Measurements from ENCODE around the gene CAPRIN2.

Gene CAPRIN2

DNA sequence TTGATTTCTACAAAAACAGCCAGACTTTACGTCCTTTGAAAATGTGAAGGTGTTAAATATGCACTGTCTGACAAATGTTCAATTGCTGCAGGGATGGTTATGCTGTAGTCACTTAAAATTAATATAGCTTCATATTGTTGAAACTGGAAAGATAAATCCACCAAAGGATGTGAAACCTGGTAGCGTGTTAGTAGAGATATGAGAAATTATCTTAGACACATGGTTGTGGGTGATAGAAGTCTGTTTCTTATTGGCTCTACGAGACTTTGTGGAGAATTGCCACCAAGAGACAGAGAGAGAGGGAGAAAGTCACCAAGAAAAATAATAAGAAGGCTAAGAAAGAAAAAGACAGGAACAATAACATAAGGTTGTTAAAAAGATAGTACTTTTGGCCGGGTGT lies 2.6 kb upstream of the CAPRIN2 start:
- DNase-seq: no peak

DNA sequence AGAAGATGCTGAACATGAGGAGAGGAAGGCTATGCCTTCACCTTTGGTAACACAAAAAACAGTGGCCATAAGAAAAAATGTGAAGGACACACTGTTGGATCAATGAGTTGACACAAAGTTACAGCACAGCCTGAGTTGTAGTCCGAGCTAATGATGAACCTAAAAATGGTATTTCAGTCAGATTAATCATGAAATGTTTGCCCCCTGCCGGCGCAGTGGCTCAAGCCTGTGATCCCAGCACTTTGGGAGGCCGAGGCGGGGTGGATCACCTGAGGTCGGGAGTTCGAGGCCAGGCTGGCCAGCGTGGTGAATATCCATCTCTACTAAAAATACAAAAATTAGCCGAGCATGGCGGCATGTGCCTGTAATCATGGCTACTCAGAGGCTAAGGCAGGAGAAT lies 1.3 kb upstream of the CAPRIN2 start:
- no peak for DNase-seq

DNA sequence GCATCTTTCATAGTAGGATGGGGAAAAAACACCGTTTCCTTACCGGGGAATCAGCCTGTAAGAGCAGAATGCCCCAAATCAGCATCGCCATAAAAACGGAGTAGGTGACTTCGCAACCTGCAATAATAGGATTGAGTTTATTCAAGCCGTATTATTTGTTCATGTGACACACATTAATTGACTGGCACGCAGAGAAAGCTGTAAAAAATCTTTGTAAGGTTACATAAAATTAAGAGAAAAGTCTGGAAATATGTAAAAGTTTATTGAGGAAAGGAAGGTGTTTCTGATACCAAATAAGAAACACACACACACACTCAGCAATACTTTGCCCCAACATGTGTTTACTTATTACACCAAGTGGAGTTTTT lies 628 bp upstream of the CAPRIN2 start:
- DNase-seq: no peak

DNA sequence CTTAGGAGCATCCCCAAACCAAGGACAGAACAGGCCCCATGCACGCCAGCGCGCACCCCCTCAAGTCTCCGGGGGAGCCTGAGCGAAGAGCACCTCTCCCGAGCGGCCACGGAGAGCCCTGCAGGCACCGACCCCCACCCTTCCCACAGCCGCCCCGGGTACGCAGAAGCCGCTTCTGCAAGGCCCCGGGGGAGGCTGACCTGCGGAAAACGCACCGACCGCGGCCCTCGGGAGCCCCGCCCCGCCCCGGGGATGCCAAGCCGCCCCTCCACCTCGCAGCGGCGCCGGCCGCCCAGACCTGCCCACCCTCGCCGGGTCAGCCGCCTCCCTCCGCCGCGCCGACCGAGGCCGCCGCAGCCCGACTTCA lies 385 bp downstream of the CAPRIN2 start:
- no peak for DNase-seq

DNA sequence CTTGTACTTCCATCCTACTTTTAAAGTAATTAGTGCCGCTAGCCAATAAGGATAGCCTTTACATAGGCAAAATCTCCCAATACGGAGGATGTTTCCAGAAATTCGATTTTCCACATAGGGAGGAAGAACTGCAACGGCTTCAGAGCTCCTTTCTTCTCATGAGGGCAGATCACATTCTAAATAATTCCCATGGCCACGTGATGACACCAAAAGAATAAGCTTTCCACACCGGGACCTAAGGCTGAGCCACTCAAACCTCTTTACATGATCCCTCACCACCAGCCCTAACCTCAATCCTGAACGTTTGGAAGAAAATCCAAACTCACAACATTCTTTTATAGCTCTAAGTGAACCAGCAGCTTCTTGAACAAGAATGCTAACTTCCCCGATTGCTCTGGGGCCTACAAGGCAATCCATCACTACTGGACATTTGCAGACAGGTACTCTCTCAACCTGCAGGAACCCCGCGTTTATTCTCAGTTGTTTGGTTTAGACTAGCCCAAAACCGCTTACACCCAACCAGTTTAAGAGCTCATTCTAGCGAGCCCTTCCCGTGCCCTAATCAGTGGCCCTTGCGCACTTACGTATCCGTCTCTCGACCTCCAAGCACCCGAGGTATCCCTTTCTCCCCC lies 884 bp downstream of the CAPRIN2 start:
- DNase-seq: peak; percentile 10

DNA sequence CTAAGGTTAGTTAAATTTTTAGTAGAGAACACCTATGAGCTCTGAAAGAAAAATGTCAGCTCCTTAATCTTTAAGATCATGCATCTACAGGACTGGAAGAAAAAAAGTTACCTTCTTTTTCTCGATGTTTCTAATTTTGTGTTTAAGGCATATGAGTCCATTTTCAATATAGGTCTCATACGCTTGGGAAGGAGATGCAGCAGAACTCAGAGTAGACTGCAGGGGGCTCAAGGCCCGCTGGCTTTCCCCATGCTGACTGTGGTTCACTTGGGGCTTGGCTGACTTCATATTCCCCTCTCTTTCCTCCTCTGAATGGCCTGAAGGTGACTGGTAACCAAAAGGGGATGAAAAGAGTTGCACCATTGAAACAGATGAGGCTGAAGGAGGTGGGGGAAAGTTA lies 1.5 kb downstream of the CAPRIN2 start:
- DNase-seq: peak; percentile 17

DNA sequence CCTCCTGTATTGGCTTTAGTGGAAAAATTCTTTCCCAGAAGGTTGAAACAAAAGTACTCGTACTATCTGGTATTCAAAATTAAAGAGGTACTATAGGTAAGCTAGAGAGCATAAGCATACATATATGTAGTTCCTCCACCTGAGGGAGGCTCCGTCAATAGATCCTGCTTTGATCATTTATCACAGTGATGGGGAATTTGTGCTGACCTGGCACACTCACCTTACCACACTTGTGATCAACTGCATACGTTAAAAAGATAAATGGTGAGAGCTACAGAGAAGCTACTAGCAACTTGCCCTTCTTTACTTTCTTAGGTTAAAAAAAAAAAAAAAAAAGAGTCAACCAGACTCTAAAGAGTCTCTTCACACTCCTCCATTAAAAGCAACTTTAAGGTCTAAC lies 2.5 kb downstream of the CAPRIN2 start:
- no peak for DNase-seq

DNA sequence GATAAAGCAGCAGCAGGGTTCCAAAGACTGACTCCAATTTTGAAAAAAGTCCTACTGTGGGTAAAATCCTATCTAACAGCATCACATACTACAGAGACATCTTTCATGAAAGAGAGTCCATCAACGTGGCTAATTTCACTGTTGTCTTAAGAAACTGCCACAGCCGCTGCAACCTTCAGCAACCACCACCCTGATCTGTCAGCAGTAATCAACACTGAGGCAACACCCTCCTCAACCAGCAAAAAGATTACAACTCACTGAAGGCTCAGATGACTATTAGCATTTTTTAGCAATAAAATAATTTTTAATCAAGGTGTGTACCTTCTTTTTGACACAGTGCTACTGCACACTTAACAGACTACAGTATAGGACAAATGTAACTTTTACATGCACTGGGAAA lies 6.6 kb downstream of the CAPRIN2 start:
- no peak for DNase-seq

DNA sequence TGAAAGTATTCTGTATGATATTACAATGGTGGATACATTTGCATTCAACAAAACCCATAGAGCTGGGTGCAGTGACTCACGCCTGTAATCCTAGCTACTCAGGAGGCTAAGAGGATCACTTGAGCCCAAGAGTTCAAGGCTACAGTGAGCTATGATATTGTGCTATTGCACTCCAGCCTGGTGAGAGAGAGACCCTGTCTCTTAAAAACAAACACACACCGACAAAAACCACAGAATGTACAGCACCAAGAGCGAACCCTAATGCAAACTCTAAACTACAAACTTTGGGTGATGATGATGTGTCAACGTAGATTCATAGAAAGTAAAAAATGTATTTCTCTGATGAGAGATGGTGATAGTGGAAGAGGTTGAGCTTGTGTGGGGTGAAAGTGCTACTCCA lies 8.6 kb downstream of the CAPRIN2 start:
- DNase-seq: no peak

DNA sequence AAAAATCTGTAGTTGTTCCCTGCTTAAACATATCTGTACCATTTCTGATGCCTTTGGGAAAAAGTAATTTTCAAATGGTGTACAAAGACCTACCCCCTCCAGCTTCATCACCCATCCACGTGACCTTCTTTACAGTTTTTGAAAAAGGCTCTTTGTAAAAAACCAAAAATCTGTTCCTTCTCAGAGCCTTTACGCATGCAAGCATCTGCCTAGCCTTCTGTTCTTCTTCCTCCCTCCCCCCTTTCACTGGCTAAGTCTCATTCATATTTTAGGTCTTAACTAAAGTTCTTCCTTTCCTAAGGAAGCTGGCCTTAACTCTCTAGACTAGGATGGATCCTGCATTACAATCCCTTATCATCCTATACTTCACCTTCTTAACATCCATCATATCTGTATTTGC lies 10.4 kb downstream of the CAPRIN2 start:
- no peak for DNase-seq

DNA sequence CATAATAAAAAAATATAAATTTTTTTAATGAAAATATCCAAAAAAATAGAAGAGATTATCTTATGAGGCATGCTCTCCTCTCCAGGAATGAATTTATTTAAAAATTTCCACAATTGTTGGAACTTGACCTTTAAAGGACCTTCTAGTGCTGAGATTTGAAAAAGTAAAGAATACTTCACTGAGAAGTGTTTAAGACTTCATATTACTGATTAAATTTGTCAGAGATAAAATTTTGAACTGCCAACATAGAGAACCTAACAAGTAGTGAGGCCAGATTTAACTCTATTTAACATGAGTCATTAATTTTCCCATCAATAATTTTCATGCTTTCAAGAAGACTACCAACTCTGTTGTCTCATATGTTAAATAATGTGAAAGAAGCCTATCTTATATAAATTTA lies 14.5 kb downstream of the CAPRIN2 start:
- DNase-seq: no peak

DNA sequence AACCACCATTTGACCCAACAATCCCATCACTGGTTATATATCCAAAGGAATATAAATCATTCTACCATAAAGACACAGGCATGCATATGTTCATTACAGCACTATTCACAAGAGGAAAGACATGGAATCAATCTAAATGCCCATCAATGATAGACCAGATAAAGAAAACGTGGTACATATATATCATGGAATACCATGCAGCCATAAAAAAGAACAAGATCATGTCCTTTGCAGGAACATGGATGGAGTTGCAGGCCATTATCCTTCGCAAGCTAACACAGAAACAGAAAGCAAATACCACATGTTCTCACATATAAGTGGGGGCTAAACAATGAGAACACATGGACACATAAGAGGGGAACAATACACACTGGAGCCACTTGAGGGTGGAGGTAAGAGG lies 15.7 kb downstream of the CAPRIN2 start:
- no peak for DNase-seq

DNA sequence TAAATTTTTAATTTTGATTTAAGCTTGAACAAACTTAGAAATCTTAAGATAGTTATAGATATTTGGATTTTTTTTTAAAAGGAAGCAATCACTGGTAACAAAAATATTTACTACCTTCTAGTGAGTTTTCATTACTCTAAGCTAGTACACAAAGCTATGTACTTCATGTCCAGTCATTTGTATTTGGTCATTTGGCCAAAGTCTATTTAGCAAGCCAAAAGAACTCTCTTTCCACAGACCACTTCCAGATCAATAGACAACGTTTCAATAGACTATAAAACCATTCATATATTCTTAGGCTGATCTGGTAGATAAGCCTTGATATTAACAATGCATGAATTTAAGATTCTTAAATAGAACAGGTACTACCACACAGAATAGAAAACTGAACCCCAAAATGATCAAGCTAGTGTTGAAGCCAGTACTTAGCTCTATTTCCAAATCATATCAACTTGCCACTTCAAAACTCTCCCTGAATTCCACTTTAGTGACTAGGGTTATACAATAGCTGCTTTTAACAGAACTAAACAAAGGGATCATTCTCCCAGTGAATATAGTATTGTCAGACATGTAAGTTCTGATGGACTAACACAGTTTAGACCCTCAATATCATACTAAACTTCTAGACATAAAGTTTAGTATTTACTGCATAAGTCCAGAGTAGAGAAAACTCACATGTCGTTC lies 21.7 kb downstream of the CAPRIN2 start:
- no peak for DNase-seq

DNA sequence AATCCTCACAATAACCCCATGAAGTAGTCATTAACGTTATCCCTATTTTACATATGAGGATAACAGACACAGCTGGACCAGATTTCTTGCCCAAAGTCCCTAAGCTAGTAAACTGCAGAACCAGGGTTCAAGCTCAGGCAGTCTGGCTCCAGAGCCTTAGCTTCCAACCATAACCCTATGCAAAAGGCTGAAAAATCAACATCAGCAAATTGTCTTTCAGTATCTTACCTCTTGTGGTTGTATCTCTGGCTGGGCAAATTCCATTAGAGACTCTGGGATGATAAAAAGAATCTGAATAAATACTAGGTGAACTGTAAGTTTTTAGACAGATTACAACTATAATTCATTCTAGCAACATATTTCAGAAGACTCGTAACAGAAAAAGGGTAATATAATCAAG lies 24.7 kb downstream of the CAPRIN2 start:
- DNase-seq: no peak

DNA sequence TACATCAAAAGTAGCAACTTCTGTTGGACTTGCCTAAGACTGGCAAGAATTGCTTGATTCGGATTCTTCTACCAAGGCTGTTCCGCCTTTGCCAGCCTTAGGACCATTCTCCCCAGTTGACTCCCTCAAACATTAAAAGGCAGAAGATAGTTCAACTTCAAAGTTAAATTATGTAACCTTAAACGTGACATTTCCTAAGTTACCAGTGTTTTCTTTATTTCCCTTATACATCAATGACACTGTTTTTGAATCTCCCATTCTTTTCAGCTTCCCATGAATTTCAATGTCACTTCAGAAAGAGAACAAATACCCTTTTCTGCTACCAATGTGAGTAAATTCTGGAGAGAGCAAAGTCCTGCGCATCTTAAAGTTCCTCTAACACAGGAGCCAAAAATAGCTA lies 25.2 kb downstream of the CAPRIN2 start:
- DNase-seq: no peak

DNA sequence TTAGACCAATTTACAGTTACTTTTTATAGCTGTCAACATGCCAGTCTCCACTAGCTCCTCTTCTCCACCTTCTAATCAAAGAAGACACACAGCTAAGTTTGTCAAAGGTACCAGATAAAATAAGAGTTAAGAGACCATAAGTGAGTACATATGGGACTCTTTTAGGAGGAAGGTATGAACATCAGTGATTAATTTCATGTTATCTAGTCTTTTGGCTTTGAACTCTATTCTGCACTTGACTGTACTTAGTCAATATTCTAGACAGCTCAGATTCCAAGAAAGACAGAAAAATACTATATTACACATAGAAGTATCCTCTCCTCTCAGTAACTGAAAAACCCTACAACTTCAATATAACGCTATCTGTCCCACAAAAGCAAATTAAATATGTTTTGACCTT lies 28.1 kb downstream of the CAPRIN2 start:
- DNase-seq: no peak

DNA sequence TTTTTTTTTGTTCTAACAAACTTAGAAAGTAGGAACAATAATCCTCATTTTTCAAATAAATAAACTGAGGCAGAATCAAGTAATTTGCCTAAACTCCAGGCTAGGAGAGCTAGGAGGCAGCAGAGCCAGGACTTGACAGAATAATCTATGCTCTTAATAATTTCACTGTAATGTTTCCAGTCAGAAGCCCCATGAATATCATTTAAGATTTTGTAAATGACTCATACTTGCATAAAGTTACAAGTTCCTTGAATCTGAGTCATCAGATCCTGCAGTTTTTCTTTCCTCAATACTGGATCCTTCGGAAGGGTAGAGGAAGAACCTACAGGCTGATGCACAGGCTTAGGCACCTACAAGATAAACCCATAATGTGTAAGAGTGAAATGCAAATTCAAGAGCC lies 29.0 kb downstream of the CAPRIN2 start:
- DNase-seq: no peak

DNA sequence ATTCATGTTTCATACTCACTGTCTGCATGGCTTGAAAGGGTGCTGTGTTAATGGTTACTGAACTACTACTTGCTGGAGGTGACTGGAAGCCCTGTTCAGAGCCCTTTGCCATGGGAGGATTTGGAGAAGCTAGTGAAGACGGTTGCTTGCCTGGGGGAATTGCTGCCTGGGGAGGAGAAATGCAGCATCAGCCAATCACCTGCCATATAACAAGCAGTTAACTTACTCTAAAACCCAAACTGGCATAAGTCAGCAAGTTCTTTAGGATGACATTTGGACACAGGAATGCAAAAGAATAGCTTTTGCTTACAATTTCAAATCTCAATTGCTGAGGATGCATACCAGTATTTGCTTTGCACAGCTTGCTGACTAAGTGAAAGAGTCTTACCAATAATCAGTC lies 35.7 kb downstream of the CAPRIN2 start:
- no peak for DNase-seq

DNA sequence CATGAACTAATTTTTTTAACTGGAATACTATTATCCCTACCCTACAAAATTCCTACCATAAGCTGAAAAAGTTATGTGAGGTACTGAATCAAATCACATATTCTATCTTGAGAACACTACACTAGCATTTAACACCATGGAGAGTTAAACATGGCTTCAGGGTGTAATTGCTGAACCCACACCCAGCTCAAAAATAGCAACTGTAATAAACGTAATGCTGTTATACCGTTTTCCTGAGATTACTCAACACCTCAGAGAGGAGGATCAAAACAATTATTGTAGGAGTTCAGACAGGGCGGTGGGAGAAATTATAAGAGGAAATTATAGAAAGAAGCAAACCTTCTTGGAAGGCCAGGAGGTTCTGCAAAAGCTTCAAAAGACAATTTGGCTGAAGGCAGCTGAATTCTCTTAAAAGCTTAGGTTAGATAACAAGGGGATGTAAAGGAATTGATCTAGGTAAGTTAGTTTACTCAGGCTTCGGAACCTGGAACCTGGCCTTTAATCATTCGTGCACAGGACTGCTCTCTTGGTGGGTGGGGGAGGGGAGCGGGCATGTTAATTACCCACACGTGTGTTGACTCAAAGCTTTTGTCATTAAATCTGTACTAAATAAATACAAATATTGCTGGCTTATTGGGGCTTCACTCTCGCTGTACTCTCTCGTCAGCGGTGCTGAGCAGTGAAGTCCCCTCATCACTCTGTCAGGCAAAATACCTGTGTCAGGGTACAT lies 47.0 kb downstream of the CAPRIN2 start:
- no peak for DNase-seq

DNA sequence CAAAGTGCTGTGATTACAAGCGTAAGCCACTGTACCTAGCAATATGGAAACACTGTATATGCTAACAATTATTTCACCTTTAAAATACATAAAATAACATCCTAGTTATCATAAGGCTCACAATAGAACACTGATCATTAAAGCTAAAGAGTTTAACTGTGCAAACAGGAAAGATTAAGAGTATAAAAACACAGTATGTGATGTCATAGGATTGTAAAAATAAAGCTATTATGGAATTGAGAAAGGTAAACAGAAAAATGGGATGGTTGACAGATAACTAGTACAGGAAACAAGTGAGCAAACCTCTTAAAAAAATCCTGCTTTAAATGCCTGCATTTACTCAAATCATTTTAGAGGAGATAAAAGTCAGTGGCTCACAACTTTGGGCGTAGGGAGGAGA lies 48.3 kb downstream of the CAPRIN2 start:
- DNase-seq: no peak

DNA sequence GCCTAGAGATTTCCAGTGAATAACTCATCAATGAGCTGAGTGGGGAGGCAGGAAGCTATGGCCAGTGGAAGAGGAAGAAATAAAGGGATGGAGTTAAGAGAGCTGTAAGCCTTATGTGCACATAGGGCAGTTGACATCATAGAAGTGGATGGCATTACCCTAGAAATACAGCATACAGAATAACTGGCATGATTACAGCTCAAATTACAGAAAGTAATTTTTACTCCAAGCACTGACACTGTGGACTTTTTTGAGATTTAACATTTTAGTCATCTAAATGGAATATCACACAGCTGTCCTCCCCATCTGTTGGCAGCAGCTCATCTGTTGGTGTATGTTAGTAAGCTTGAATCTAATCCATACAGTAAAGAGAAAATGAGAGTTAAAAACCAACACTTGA lies 53.7 kb downstream of the CAPRIN2 start:
- no peak for DNase-seq

DNA sequence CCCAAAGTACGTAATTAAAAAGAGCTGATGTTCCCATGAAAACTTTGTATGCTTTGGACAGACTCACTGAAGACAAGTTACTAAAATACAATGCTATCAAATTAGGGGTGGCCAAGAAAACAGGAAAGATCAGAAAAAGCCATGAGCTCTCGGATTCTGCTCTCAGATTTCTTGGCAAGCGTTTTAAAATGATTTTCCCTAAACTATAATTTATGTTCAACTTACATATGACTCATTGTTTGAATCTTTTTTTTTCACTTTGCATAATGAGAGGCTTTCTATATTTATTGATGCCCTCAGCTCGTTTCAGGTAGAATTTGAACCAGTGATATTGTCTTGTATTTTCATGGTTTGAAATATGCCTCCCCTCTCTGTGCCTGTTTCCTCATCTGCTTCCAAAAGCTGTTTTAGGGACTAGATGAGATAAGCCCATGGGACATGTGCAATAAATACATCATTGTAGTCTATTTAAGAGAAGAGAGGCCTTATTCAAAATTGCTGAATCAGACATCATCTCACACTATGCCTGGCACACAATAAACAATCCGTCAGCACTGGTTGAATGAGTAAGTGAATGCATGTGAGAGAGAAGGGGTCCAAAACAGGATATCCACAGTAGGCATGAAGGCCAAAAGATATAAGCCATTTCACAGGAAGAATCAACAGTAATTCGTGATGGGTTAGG lies 54.4 kb downstream of the CAPRIN2 start:
- no peak for DNase-seq

DNA sequence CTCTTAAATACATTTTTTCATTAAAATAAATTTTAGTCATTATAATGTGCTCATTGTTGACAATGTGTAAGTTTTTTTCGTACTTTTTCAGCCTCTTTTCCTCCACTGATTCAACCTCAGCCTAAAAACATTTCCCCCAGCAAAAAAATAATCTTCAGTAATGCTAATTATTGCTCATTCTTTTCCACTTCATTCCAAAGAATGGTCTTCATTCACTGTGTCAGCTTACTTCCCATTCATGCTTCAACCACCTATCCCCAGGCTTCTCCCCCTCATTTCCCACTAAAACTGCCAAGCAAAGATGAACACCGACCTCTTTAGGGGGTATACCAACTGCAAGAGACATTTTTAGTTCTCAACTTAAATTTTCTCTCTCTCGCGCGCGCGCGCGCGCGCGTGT lies 56.4 kb downstream of the CAPRIN2 start:
- DNase-seq: no peak

DNA sequence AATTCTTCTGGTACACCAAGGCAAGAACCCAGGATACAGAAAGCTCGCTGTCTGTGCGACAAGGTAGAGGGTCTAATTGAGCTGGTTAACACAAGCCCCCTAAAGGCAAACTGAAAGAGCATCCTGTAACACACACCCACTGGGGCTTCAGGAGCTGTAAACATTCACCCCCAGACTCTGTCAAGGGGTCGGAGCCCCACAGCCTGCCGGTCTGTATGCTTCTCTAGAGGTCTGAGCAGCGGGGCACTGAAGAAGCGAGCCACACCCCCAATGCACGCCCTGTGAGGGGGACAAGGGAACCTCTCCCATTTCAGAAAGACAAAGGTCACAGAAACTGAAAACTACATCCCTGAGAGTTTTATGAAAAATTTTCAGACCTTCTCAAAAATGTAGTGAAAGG lies 57.8 kb downstream of the CAPRIN2 start:
- no peak for DNase-seq
